SKM-1 (cell line): ENCODE data around the gene CT47A1.
"Not testable (repeated sequence)": the region's sequence is repeated elsewhere in the genome, so short reads cannot be mapped to it uniquely, and the experiment has no call there.

ENCODE experiments used
- DNase-seq: peaks from one replicate; lab custom pipeline; 2025; ENCODE audit not compliant: unreplicated experiment; lab: John Stamatoyannopoulos, UW

The CT47A1 gene

DNA sequence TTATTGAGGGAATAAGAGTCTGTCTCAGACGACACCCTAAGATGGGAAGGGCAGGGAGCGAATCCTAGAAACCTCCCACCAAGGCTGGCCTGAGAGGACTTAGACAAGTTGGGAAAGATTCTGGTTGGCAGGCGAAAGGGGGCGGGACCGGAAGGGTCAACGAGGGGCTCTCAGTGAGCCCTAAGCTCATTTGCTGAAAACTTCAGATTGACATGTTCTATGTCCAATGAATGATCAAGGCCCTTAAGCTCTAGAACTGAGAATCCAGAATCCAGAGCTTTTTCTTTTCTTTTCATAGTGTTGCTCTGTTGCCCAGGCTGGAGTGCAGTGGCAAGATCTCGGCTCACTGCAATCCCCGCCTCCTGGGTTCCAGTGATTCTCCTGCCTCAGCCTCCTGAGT, at the start of gene CT47A1:
CT47A1 (minus strand) TSS at position 101 of the 400 bp plus-strand sequence. CDS start 231 bp downstream, outside the sequence.
- not testable (repeated sequence) for DNase-seq

GRCh38 chrX:121032531-121032930, 47.0 kb upstream of the CT47A1 start:
- DNase-seq: no peak

GRCh38 chrX:121030083-121030482, 44.5 kb upstream of the CT47A1 start:
- no peak for DNase-seq

- DNase-seq: no peak
Observed at GRCh38 chrX:121028419-121028818, 42.9 kb upstream of the CT47A1 start.

DNA sequence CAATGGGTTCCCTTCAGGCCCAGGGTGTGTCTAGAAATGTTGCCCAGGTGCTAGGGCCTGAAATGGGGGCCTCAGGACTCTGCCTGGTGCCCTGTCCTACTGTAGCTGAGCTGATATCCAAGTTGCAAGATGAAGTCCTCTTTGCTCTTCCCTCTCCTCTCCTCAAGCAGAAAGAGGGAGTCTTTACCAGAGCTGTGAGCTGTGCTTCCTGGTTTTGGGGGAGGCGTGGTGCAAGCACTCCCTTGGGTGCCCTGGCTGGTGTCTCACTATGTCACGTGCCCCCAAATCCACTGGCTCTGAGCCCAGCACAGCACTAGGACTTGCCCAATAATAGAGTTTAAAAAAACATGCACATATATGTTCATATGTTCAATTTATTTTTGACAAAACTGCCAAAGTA, 29.3 kb upstream of the CT47A1 start:
- no peak for DNase-seq

GRCh38 chrX:121013897-121014455, 28.4 kb upstream of the CT47A1 start:
- no peak for DNase-seq

DNA sequence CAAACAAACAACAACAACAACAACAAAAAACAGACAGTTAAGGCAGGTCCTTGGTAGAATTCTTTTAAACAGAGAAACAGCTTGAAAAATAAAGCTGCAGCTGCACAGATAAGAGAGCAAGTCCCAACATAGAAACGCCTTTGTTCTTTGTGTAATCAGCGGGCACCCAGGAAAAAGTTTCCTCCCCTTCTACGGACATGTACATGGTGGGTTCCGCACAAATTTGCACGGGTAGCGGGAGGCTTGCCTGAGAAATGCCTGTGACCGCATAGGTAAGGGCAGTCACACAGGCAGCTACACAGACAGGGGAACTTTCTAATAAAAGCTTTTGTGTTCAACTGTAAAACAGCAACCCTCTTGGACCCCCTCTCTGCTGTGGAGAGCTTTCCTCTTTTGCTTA, 25.7 kb upstream of the CT47A1 start:
- DNase-seq: no peak

DNA sequence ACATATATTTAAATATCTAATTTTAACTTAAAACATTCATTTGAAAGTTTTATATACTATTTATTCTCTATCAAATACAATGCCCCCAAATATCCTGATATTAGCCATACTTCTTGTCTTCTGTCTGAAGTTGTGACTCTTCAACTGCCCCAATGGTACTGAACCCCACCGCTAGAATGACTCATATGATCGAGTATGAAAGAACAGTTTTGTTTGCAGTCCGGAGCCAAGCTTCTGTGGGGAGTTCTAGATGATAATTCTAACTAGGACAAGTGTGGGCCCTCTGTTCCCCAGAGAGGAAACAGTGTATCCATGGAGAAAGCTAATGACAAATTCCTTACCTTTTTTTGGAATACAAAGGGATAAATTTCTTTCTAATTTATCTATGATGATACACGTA, 24.7 kb upstream of the CT47A1 start:
- no peak for DNase-seq

DNA sequence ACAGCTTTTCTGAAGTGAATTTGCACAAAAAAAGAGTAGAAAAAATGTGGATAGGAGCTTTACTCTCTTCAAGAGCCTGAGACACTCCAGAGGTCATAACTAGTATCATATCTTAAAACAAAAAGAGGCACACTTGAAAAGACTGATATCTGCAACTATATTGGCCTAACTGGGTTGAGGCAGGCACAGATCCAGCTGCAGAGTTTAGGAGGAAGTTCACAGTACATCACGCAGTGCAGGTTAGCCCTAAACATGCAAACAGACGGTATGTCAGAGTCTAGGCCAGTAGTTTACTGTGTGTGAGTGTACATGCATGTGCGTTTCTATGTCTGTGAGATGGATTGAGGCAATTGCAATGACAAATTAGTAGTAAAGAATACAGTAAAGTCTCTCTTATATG, 24.2 kb upstream of the CT47A1 start:
- DNase-seq: no peak

GRCh38 chrX:121008920-121009319, 23.4 kb upstream of the CT47A1 start:
- DNase-seq: no peak

- no peak for DNase-seq
Observed at GRCh38 chrX:121000589-121000988, 15.0 kb upstream of the CT47A1 start.

DNA sequence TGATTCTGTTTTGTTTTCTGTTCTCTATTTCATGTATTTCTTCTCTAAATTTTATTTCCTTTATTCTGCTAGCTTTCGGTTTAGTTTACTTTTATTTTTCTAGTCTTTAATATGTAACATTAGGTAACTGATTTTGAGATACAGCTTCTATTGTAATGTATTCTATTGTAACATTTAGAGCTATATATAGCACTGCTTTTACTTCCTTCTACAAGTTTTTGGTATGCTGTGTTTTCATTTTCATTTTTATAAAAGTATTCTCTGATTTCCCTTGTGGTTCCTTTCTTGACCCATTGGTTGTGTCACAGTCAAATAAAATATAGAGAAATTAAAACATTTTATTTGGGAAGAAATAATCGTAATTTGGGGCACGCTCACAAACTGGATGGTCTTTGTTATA, 13.9 kb upstream of the CT47A1 start:
- DNase-seq: no peak

- not testable (repeated sequence) for DNase-seq
Observed at GRCh38 chrX:120956500-120956899, 29.1 kb downstream of the CT47A1 start, which contains the start of gene CT47A7. Gene CT47A7 (minus strand): TSS chrX:120956600. CDS start chrX:120956345, 255 bp downstream.
